DMS 273 (cell line): Measurements from ENCODE around the gene TRIM65.

ENCODE experiments used
- DNase-seq: peaks from one replicate; lab custom pipeline; 2025; ENCODE audit not compliant: unreplicated experiment; lab: John Stamatoyannopoulos, UW

Gene TRIM65

GRCh38 chr17:75839942-75840798 is 56.6 kb downstream of the TRIM65 start:
- DNase-seq, result no peak
